MM.1S (cell line): ENCODE results near the gene COPG1.

Experiments
- EZH2 ChIP-seq: fragments of 300-600 bp; sonication (generic); optimal IDR thresholded peaks from 2 replicates; pipeline ENCODE3; 2017; ENCODE audit warnings: low read depth, mild to moderate bottlenecking, antibody characterized with exemption, low read length, mixed read lengths
- EZH2phosphoT487 ChIP-seq: fragments of 300-600 bp; sonication (generic); IDR thresholded peaks from 2 replicates; pipeline ENCODE4 v1.6.1; 2018; ENCODE audit warnings: antibody characterized with exemption, low read length
- TF ChIP-seq, protein P1 (sequence below): fragments of 300-600 bp; sonication (generic); IDR thresholded peaks from 2 replicates; pipeline ENCODE4 v1.5.1; 2016; ENCODE audit warnings: antibody characterized with exemption, low read length, mixed read lengths

DNA sequence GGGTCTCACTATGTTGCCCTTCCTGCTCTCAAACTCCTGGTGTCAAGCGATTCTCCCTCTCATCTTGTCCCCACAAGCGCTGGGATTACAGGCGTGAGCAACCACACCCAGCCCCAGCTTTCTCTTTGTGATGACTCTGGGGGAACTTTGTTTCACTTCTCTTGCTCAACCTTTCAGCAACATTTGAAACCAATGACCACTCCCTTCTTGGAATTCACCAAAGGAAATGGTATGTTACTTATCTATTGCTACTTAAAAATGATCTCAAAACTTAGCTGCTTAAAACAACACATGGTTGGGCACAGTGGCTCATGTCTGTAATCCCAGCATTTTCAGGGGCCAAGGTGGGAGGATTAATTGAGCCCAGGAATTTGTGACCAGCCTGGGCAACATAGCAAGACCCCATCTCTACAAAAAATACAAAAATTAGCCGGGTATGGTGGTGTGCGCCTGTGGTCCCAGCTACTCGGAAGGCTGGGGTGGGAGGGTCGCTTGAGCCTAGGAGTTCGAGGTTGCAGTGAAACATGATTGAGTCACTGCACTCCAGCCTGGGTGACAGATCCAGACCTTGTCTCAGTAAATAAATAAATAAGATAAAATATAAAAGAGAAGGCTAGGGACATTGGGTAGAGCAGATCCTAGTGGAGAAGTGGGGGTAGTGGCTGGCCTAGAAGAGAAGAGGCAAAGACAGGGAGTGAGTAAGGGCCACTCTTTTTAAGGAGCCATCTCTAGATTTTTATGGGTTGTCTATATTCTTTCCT is 10.3 kb upstream of the COPG1 start:
- TF ChIP-seq EZH2phosphoT487 (no peak), EZH2 (no peak)
- TF ChIP-seq, protein P1, sequence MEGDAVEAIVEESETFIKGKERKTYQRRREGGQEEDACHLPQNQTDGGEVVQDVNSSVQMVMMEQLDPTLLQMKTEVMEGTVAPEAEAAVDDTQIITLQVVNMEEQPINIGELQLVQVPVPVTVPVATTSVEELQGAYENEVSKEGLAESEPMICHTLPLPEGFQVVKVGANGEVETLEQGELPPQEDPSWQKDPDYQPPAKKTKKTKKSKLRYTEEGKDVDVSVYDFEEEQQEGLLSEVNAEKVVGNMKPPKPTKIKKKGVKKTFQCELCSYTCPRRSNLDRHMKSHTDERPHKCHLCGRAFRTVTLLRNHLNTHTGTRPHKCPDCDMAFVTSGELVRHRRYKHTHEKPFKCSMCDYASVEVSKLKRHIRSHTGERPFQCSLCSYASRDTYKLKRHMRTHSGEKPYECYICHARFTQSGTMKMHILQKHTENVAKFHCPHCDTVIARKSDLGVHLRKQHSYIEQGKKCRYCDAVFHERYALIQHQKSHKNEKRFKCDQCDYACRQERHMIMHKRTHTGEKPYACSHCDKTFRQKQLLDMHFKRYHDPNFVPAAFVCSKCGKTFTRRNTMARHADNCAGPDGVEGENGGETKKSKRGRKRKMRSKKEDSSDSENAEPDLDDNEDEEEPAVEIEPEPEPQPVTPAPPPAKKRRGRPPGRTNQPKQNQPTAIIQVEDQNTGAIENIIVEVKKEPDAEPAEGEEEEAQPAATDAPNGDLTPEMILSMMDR: no peak
